Measurements from ENCODE around the gene EFNA1. TPM values are rescaled to one million over a fixed set of nuclear protein-coding genes. Genes with fewer than 3 reads are reported as not detected.
A peak's percentile ranks its signal among the peaks of the same experiment; 100 is the strongest.

The EFNA1 gene
- total RNA-seq, 1 experiment from 2014 or later = 5.3 TPM

- DNase-seq (ENCODE audit: low spot score) = no peak
- in situ Hi-C loops (cut with HindIII; ENCODE audit: low sequenced_read_pairs) = no loop called here
These were observed 42.6 kb downstream of the EFNA1 start for GRCh38 chr1:155170101-155170785.

DNA sequence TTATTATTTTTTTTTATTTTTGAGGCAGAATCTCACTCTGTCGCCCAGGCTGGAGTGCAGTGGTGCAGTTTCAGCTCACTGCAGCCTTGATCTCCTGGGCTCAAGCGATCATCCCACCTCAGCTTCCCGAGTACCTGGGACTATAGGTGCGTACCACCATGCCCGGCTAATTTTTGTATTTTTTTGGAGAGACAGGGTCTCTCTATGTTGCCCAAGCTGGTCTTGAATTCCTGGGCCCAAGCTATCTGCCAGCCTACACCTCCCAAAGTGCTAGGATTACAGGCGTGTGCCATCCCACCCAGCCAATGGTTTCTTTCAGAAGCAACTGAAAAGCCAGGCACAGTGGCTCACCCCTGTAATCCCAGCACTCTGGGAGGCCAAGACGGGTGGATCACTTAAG lies 43.1 kb downstream of the EFNA1 start:
- DNase-seq (ENCODE audit: low spot score) = no peak
- in situ Hi-C loops (cut with HindIII; ENCODE audit: low sequenced_read_pairs) = no loop called here

- no peak for DNase-seq (ENCODE audit: low spot score)
- in situ Hi-C loops (cut with HindIII; ENCODE audit: low sequenced_read_pairs) = no loop called here
These were observed 44.4 kb downstream of the EFNA1 start for GRCh38 chr1:155171836-155172731.

DNA sequence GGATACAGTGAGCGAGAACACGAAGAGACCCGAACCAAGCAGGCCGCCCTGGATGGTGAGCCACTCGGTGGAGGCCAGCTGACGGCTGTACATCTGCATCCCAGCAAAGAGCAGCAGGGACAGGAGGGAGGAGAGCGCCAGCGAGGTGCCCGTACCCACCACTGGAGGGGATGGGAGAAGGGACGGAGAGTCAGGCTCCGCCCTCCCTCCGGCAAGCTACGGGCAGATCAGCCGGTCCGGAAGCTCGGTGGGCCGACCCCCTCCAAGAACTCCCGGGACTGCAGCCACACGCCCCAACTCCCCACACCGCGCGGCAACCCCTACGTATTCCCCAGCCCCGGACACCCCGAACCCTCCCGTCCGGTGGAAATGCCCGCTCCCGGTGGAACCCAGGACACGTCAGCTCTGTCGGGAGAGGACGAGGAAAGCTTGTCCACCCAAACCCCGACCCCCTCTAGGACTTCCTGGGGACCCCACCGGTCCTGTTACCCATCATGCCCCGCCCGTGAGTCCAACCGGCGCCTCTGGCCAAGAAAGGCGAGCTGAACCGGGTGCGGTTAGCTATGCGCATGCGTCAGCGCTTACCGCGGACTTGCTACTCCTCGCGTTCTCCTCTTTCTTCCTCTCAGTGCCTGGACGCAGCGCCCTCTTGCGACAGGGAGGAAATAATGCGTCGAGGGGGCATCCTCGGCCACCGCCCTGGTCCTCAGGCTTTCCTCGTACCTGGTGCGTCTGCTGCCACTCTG lies 45.2 kb downstream of the EFNA1 start, which contains the start of gene KRTCAP2:
TSS of gene KRTCAP2 (minus strand) at position 573 of the 746 bp plus-strand sequence. CDS start at position 493, 80 bp downstream.
- DNase-seq (ENCODE audit: low spot score) = peak; percentile 96
- in situ Hi-C loops (cut with HindIII; ENCODE audit: low sequenced_read_pairs) = no loop called here

DNA sequence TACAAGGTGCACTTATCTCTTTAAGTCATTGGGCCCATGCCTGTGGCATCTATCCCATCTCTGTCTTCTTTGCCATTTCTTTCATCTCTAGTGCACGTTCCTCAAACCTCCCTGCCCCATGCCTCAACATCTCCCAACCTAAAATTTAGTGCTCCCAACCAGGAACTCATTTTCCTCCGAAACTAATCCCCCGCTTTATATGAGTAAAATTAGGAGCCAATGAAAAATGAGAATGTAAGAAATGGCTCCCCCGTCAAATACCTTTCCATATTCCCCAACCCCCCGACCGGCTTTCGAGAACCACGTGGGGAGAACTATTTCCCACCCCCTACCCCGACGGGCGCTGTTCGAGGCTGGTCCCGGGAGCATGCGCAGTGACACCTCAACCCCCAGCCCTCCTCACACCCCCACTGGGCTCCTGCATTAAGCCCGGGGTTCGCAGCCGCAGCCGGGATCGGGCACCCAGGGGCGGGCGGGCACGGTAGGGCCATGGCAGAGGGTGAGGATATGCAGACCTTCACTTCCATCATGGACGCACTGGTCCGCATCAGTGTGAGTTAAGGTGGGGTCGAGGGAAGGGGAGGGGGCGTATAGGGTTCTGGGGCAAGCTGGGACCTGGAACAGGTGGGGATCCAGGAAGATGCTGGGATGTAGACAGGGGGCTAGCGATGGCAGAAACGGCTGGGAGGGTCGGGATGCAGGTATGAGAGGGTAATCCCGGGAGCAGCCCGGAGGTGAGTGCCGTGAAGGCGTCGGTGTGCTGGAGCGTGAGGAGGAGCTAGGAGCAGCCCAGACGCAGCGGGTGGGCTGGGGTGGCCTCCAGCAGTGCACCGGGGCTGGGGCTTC lies 46.0 kb downstream of the EFNA1 start, which contains the start of gene TRIM46:
TSS of gene TRIM46 (plus strand) at position 372 of the 846 bp plus-strand sequence. CDS start at position 490, 118 bp downstream.
- in situ Hi-C loops (cut with HindIII; ENCODE audit: low sequenced_read_pairs) = no loop called here

GRCh38 chr1:155174324-155175280 lies 46.9 kb downstream of the EFNA1 start:
- peak; percentile 78 for DNase-seq (ENCODE audit: low spot score)
- in situ Hi-C loops (cut with HindIII; ENCODE audit: low sequenced_read_pairs) = no loop called here

More for the DNA sequence above, 46.0 kb downstream of the EFNA1 start, which contains the start of gene TRIM46:
- DNase-seq (ENCODE audit: low spot score) = peak; percentile 75

- peak; percentile 47 for DNase-seq (ENCODE audit: low spot score)
- in situ Hi-C loops (cut with HindIII; ENCODE audit: low sequenced_read_pairs) = no loop called here
These were observed 47.7 kb downstream of the EFNA1 start for GRCh38 chr1:155175281-155175926.

GRCh38 chr1:155175927-155176371 lies 48.3 kb downstream of the EFNA1 start:
- no peak for DNase-seq (ENCODE audit: low spot score)
- in situ Hi-C loops (cut with HindIII; ENCODE audit: low sequenced_read_pairs) = no loop called here

DNA sequence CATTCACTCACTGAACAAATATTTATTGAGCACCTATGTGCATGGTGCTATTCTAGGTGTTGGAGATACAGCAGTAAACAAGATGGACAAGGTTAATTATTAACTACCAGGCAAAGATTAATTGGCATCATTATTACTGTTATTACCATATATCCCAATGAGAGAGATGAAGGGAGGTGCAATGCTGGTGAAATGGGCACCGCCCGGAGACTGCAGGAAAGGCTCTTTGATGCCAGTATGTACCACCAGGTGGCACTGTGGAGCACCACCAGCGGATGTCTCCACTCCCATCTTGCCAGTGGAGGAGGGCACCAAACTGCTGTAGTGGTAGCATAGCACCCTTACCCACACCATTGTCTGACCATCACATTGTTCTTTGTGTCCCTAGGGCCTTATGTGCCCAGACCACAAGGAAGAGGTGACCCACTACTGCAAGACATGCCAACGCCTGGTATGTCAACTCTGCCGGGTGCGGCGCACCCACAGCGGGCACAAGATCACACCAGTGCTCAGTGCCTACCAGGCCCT lies 48.9 kb downstream of the EFNA1 start:
- in situ Hi-C loops (cut with HindIII; ENCODE audit: low sequenced_read_pairs) = no loop called here

DNA sequence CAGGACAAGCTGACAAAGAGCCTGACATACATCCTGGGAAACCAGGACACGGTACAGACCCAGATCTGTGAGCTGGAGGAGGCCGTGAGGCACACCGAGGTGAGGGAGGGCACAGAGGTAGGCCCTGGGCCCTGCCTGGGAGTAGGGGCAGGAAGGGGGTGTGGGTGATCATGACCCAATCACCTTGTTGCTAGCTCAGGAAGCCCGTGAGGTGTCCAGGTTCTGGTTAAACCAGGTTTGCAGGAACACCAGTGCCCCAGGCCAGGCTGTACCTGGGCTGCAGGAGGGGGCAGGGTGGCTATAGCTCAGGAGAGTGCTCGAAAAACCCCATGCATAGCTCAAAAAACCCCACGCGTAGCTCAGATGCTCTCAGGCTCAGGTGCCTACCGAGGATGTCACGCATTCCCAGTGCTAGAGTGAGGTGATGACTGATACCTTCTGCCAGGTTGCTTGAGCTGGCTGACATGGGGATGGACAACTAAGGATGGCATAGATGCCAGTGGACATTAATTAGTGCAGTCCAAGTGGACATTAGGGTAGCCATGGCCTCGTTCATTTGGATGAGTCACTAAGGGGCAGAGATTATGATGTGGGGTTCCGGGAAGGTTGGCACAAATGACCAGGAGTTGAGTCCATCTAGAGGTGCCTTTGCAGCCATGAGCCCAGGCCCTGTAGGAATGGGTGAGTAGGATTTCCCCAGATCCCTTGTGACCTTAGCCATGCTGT lies 49.7 kb downstream of the EFNA1 start:
- in situ Hi-C loops (cut with HindIII; ENCODE audit: low sequenced_read_pairs) = no loop called here
- DNase-seq (ENCODE audit: low spot score) = no peak

More for the DNA sequence above, 48.9 kb downstream of the EFNA1 start:
- peak; percentile 90 for DNase-seq (ENCODE audit: low spot score)

GRCh38 chr1:155177918-155178281 lies 50.2 kb downstream of the EFNA1 start:
- no peak for DNase-seq (ENCODE audit: low spot score)
- in situ Hi-C loops (cut with HindIII; ENCODE audit: low sequenced_read_pairs) = no loop called here

- no peak for DNase-seq (ENCODE audit: low spot score)
- in situ Hi-C loops (cut with HindIII; ENCODE audit: low sequenced_read_pairs) = no loop called here
These were observed 50.9 kb downstream of the EFNA1 start for GRCh38 chr1:155178441-155179111.

DNA sequence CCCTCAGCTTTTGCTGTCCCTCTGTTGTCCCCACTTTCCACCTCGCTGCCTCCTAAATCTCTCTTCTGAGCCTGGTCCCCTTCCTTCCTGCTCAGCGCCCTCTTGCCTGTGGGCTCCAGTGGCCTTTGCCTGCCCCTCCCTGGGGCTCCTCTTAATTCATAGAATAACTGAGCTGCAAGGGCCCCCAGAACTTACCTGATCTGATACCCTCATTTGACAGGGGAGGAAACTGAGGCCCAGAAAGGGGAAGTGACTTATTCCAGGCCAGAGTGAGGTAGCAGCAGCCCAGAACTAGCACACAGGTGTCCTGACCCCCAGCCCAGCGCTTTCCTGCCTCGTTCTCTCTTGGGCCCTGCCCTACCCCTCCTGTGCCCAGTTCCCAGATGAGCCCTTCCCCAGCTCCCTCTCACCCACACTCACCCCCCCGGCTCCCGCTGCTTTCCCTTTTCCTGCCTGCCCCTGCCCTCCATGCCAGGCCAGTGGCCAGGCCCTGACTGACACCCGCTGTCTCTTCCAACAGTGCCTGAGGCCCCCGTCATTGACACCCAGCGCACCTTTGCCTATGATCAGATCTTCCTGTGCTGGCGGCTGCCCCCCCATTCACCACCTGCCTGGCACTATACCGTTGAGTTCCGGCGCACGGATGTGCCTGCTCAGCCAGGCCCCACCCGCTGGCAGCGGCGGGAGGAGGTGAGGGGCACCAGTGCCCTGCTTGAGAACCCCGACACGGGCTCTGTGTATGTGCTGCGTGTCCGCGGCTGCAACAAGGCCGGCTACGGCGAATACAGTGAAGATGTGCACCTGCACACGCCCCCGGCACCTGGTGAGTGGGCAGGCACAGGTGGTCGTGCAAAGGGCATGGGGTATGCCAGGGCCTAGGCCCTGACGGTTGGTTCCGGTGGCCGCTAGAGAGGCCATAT lies 51.7 kb downstream of the EFNA1 start:
- no peak for DNase-seq (ENCODE audit: low spot score)
- in situ Hi-C loops (cut with HindIII; ENCODE audit: low sequenced_read_pairs) = no loop called here

- in situ Hi-C loops (cut with HindIII; ENCODE audit: low sequenced_read_pairs) = no loop called here
- no peak for DNase-seq (ENCODE audit: low spot score)
These were observed 53.8 kb downstream of the EFNA1 start for GRCh38 chr1:155181371-155182051.
